ENCODE measurements around the gene TOX3.

DNA sequence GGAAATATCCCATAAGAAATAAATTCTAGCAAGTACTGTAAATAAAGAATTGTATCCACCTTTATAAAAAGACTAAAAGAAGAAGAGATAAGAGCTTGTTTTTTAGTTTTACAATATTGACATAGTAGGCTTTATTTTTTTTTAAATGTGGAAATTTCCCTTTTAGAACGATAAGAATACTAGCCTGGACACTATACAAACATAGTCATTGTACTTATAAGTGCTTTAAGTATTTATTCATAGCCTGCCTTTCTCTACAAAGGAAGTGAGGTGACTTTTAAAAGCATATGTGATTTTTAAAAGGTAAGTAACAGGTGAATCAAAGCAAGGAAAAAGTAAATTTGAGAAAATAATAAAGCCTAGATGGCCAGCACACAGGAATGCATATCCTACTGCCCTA lies 17.7 kb downstream of the TOX3 start:
- TF ChIP-seq, protein P1, sequence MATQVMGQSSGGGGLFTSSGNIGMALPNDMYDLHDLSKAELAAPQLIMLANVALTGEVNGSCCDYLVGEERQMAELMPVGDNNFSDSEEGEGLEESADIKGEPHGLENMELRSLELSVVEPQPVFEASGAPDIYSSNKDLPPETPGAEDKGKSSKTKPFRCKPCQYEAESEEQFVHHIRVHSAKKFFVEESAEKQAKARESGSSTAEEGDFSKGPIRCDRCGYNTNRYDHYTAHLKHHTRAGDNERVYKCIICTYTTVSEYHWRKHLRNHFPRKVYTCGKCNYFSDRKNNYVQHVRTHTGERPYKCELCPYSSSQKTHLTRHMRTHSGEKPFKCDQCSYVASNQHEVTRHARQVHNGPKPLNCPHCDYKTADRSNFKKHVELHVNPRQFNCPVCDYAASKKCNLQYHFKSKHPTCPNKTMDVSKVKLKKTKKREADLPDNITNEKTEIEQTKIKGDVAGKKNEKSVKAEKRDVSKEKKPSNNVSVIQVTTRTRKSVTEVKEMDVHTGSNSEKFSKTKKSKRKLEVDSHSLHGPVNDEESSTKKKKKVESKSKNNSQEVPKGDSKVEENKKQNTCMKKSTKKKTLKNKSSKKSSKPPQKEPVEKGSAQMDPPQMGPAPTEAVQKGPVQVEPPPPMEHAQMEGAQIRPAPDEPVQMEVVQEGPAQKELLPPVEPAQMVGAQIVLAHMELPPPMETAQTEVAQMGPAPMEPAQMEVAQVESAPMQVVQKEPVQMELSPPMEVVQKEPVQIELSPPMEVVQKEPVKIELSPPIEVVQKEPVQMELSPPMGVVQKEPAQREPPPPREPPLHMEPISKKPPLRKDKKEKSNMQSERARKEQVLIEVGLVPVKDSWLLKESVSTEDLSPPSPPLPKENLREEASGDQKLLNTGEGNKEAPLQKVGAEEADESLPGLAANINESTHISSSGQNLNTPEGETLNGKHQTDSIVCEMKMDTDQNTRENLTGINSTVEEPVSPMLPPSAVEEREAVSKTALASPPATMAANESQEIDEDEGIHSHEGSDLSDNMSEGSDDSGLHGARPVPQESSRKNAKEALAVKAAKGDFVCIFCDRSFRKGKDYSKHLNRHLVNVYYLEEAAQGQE (IDR thresholded peaks at IDR 0.05), result no peak
- no peak for TF ChIP-seq PHF8 (IDR thresholded peaks at IDR 0.05; ENCODE audit: borderline replicate concordance, low read depth)
- no peak for TF ChIP-seq MAZ (IDR thresholded peaks at IDR 0.05; ENCODE audit: borderline replicate concordance, low read depth, low read length)
- TF ChIP-seq MAFK (IDR thresholded peaks at IDR 0.05; ENCODE audit: partially characterized antibody), result no peak
- TF ChIP-seq, protein P2, sequence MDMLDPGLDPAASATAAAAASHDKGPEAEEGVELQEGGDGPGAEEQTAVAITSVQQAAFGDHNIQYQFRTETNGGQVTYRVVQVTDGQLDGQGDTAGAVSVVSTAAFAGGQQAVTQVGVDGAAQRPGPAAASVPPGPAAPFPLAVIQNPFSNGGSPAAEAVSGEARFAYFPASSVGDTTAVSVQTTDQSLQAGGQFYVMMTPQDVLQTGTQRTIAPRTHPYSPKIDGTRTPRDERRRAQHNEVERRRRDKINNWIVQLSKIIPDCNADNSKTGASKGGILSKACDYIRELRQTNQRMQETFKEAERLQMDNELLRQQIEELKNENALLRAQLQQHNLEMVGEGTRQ (IDR thresholded peaks at IDR 0.05), result no peak
- no peak for TF ChIP-seq POLR2A (IDR thresholded peaks at IDR 0.05; ENCODE audit: low read length)
- TF ChIP-seq, protein P3, sequence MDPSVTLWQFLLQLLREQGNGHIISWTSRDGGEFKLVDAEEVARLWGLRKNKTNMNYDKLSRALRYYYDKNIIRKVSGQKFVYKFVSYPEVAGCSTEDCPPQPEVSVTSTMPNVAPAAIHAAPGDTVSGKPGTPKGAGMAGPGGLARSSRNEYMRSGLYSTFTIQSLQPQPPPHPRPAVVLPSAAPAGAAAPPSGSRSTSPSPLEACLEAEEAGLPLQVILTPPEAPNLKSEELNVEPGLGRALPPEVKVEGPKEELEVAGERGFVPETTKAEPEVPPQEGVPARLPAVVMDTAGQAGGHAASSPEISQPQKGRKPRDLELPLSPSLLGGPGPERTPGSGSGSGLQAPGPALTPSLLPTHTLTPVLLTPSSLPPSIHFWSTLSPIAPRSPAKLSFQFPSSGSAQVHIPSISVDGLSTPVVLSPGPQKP (IDR thresholded peaks at IDR 0.05; ENCODE audit: low read depth, low read length), result no peak
- TF ChIP-seq, protein P4, sequence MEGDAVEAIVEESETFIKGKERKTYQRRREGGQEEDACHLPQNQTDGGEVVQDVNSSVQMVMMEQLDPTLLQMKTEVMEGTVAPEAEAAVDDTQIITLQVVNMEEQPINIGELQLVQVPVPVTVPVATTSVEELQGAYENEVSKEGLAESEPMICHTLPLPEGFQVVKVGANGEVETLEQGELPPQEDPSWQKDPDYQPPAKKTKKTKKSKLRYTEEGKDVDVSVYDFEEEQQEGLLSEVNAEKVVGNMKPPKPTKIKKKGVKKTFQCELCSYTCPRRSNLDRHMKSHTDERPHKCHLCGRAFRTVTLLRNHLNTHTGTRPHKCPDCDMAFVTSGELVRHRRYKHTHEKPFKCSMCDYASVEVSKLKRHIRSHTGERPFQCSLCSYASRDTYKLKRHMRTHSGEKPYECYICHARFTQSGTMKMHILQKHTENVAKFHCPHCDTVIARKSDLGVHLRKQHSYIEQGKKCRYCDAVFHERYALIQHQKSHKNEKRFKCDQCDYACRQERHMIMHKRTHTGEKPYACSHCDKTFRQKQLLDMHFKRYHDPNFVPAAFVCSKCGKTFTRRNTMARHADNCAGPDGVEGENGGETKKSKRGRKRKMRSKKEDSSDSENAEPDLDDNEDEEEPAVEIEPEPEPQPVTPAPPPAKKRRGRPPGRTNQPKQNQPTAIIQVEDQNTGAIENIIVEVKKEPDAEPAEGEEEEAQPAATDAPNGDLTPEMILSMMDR (IDR thresholded peaks at IDR 0.05), result no peak
- no peak for TF ChIP-seq CBX8 (IDR thresholded peaks at IDR 0.05)
- TF ChIP-seq GATA3 (IDR thresholded peaks at IDR 0.05; ENCODE audit: borderline replicate concordance), result no peak
- TF ChIP-seq, protein P5, sequence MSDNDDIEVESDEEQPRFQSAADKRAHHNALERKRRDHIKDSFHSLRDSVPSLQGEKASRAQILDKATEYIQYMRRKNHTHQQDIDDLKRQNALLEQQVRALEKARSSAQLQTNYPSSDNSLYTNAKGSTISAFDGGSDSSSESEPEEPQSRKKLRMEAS (IDR thresholded peaks at IDR 0.05), result no peak
- no peak for TF ChIP-seq CHD2 (IDR thresholded peaks at IDR 0.05; ENCODE audit: low read length, partially characterized antibody)
- TF ChIP-seq ZC3H11A (IDR thresholded peaks at IDR 0.05), result no peak
